Osteocyte (in vitro differentiated cells): ENCODE measurements around the gene A2ML1. TPM values are rescaled to one million over a fixed set of nuclear protein-coding genes. Genes with fewer than 3 reads are reported as not detected.
A peak's percentile ranks its signal among the peaks of the same experiment; 100 is the strongest.
"Not testable (repeated sequence)": the region's sequence is repeated elsewhere in the genome, so short reads cannot be mapped to it uniquely, and the experiment has no call there.

Source experiments
- DNase-seq: peaks from one replicate; pipeline ENCODE4 v3.0.0; 2021; ENCODE audit warnings: mixed read lengths; ENCODE audit not compliant: unreplicated experiment; ENCODE audit errors: extremely low spot score
- H3K27ac Mint-ChIP-seq: one replicate; pipeline ENCODE4 v1.8.0; 2021; ENCODE audit warnings: mild to moderate bottlenecking, mixed read lengths; ENCODE audit not compliant: unreplicated experiment
- H3K27me3 Mint-ChIP-seq: one replicate; pipeline ENCODE4 v1.8.0; 2021; ENCODE audit warnings: mixed read lengths; ENCODE audit not compliant: unreplicated experiment
- H3K36me3 Mint-ChIP-seq: one replicate; pipeline ENCODE4 v1.8.0; 2021; ENCODE audit warnings: mixed read lengths; ENCODE audit not compliant: unreplicated experiment
- H3K4me1 Mint-ChIP-seq: one replicate; pipeline ENCODE4 v1.8.0; 2021; ENCODE audit warnings: mixed read lengths; ENCODE audit not compliant: unreplicated experiment
- H3K4me3 Mint-ChIP-seq: one replicate; pipeline ENCODE4 v1.8.0; 2021; ENCODE audit warnings: mild to moderate bottlenecking, moderate library complexity, mixed read lengths; ENCODE audit not compliant: unreplicated experiment
- H3K9me3 Mint-ChIP-seq: one replicate; pipeline ENCODE4 v1.8.0; 2021; ENCODE audit warnings: mixed read lengths; ENCODE audit not compliant: unreplicated experiment
- total RNA-seq: library from RNA; stranded (reverse); gene quantifications from 2 replicates; pipeline ENCODE4 v1.2.1, GENCODE V29; 2021
- TF ChIP-seq, protein P1 (sequence below): fragments of 200-600 bp; sonication (generic); IDR thresholded peaks from 2 replicates; pipeline ENCODE4 v1.5.0; 2021; ENCODE audit warnings: antibody characterized with exemption, mild to moderate bottlenecking, moderate library complexity

The A2ML1 gene
- total RNA-seq, 1 donor from 2014 or later, result not detected

DNA sequence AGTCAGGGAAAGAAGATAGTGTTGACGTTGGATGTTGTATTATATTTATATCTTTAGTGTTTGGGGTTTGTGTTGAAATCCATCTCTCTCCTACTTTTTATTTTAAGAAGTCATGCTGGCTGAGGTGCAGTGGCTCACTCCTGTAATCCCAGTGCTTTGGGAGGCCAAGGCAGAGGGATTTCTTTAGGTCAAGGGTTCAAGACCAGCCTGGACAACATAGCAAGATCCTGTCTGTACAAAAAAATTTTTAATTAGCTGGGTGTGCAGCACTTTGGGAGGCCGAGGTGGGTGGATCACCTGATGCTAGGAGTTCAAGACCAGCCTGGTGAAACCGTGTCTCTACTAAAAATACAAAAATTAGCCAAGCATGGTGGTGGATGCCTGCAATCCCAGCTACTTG lies 23.9 kb downstream of the A2ML1 start:
- Mint-ChIP-seq H3K4me1 (no peaks in the 10 kb centered on the region), H3K36me3 (no peaks in the 10 kb centered on the region), H3K27me3 (peaks cover 2% of the 10 kb centered on the region), H3K27ac (no peak overlapping the region), H3K4me3 (no peak overlapping the region), H3K9me3 (no peaks in the 10 kb centered on the region)
- TF ChIP-seq, protein P1, sequence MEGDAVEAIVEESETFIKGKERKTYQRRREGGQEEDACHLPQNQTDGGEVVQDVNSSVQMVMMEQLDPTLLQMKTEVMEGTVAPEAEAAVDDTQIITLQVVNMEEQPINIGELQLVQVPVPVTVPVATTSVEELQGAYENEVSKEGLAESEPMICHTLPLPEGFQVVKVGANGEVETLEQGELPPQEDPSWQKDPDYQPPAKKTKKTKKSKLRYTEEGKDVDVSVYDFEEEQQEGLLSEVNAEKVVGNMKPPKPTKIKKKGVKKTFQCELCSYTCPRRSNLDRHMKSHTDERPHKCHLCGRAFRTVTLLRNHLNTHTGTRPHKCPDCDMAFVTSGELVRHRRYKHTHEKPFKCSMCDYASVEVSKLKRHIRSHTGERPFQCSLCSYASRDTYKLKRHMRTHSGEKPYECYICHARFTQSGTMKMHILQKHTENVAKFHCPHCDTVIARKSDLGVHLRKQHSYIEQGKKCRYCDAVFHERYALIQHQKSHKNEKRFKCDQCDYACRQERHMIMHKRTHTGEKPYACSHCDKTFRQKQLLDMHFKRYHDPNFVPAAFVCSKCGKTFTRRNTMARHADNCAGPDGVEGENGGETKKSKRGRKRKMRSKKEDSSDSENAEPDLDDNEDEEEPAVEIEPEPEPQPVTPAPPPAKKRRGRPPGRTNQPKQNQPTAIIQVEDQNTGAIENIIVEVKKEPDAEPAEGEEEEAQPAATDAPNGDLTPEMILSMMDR, result no peak
- no peak for DNase-seq

DNA sequence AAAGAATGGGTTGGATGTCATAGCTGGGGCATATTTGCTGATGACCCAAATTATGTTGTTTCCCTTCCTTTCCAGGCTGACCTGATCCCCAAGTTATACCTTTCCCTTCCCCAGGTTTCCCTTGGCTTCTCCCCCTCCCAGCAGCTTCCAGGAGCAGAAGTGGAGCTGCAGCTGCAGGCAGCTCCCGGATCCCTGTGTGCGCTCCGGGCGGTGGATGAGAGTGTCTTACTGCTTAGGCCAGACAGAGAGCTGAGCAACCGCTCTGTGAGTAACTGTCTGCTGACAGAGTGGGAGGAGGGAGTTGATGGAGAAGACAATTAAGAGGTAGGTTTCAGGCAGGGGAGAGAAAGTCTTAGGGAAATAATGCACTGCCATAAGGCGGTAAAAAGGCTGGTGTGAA lies 25.0 kb downstream of the A2ML1 start:
- Mint-ChIP-seq H3K36me3 (no peaks in the 10 kb centered on the region), H3K4me3 (no peak overlapping the region), H3K9me3 (no peaks in the 10 kb centered on the region), H3K4me1 (no peaks in the 10 kb centered on the region), H3K27ac (no peak overlapping the region), H3K27me3 (peaks cover 2% of the 10 kb centered on the region)
- peak; percentile 71 for DNase-seq
- TF ChIP-seq, protein P1, result no peak

DNA sequence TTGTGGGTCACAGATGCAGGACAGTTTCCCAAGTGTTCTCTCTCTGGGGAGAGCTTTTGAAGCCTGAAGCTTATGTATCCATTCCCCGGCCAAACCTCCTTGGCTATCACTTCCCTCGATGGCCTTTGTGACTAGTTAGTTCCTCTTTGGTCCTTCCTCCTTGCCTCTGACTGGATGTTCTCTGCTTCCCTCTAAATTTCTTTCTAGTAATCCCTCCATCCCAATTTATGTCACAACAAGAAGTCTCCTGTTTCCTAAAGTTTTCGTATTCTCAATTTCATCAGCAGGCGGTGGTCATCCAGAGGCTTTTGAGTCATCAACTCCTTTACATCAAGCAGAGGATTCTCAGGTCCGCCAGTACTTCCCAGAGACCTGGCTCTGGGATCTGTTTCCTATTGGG lies 27.5 kb downstream of the A2ML1 start:
- Mint-ChIP-seq H3K27me3 (peaks cover 2% of the 10 kb centered on the region), H3K4me3 (no peak overlapping the region), H3K4me1 (no peaks in the 10 kb centered on the region), H3K36me3 (no peaks in the 10 kb centered on the region), H3K9me3 (no peaks in the 10 kb centered on the region), H3K27ac (no peak overlapping the region)
- TF ChIP-seq, protein P1, result no peak
- no peak for DNase-seq

DNA sequence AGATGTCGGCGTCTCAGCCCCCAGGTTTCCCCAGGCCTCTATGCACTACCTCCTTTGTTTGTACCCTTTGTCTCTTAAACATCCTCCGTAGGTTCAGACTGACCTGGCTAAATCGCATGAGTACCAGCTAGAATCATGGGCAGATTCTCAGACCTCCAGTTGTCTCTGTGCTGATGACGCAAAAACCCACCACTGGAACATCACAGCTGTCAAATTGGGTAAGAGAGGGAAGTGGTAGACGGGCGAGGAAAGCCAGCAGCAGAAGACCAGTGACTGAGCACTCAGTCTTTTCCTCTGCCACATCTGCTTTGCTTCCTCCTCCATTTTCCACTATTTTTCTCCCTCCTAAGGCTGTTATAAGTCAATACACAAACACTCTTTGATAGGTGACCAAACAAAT lies 29.7 kb downstream of the A2ML1 start:
- H3K27me3 Mint-ChIP-seq, result peaks cover 2% of the 10 kb centered on the region

DNA sequence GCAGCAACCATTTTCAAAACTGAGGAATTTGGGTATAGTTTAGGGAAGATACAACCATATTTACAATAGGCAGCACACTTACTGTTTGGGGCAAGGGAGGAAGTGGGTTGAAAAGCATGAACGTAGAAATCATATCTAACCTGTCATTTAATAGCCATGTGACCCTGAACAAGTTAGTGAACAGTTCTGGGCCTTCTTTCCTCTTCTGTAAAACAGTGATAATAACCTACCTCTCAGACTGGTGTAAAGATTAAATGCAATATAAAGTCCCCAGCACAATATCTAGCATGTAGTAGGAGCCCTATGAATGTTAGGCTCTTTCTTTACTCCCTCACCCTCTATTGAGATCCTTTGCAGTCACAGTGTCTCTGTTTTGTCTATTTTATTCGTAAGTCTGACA lies 33.5 kb downstream of the A2ML1 start:
- no peaks in the 10 kb centered on the region for H3K4me1 Mint-ChIP-seq
- TF ChIP-seq, protein P1, result no peak
- no peaks in the 10 kb centered on the region for H3K9me3 Mint-ChIP-seq
- H3K27me3 Mint-ChIP-seq, result no peaks in the 10 kb centered on the region
- H3K36me3 Mint-ChIP-seq, result no peaks in the 10 kb centered on the region
- no peak overlapping the region for H3K4me3 Mint-ChIP-seq
- no peak overlapping the region for H3K27ac Mint-ChIP-seq
- no peak for DNase-seq

More for the DNA sequence above, 29.7 kb downstream of the A2ML1 start:
- Mint-ChIP-seq H3K9me3 (no peaks in the 10 kb centered on the region), H3K27ac (no peak overlapping the region), H3K4me1 (no peaks in the 10 kb centered on the region), H3K4me3 (no peak overlapping the region), H3K36me3 (no peaks in the 10 kb centered on the region)
- no peak for DNase-seq
- TF ChIP-seq, protein P1, result no peak

DNA sequence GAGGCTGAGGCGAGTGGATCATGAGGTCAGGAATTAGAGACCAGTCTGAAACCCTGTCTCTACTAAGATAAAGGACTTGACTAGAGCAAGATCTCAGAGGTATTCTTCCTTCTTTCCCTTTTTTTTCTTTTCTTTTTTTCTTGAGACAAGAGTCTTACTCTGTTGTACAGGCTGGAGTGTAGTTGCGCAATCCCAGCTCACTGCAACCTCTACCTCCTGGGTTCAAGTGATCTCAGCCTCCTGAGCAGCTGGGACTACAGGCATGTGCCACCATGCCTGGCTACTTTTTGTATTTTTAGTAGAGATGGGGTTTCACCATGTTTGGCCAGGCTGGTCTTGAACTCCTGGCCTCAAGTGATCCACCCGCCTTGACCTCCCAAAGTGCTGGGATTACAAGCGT lies 37.0 kb downstream of the A2ML1 start:
- H3K9me3 Mint-ChIP-seq, H3K27ac Mint-ChIP-seq, H3K4me3 Mint-ChIP-seq, H3K36me3 Mint-ChIP-seq, H3K4me1 Mint-ChIP-seq, H3K27me3 Mint-ChIP-seq, DNase-seq: not testable (repeated sequence)
